ENCODE measurements around the gene ADAM10. TPM values are rescaled to one million over a fixed set of nuclear protein-coding genes. Genes with fewer than 3 reads are reported as not detected.

ADAM10 gene
- total RNA-seq, 1 donor from 2014 or later, result 147 TPM

DNA sequence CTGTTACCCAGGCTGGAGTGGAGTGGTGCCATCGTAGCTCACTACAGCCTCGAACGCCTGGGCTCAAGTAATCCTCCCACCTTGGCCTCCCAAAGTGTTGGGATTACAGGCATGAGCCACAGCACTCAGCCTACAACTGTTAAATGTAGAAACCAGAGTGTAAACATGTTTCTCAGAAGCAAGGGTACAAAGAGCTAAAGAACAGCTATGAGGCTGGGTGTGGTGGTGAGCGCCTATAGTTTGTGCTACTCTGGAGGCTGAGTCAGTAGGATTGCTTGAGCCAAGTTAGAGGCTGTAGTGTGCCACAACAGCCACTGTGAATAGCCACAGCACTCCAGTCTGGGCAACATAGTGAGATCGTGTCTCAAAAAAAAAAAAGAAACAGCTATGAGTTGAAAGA is 16.8 kb upstream of the ADAM10 start:
- Mint-ChIP-seq H3K36me3 (ENCODE audit: low read depth) (no peaks in the 10 kb centered on the region), H3K9me3 (ENCODE audit: low read depth) (peaks cover 19% of the 10 kb centered on the region), H3K27ac (ENCODE audit: unreplicated experiment) (no peak overlapping the region)

DNA sequence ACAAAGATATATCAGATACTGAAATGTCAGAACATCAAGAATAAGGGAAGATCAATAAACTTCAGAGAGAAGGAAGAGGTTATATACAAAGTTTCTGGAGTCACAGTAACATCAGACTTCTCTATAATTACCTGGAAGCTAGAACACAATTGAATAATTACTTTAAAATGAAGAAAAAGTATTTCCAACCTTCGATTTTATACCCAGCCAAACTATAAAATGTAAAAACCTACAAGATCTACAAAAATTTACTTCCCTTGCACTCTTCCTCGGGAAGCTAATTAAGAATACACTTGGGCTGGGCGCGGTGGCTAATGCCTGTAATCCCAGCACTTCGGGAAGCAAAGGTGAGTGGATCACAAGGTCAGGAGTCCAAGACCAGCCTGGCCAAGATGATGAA is 15.0 kb upstream of the ADAM10 start:
- H3K27ac Mint-ChIP-seq (ENCODE audit: unreplicated experiment), result no peak overlapping the region
- no peaks in the 10 kb centered on the region for H3K4me1 Mint-ChIP-seq (ENCODE audit: low read depth)
- TF ChIP-seq, protein P1, sequence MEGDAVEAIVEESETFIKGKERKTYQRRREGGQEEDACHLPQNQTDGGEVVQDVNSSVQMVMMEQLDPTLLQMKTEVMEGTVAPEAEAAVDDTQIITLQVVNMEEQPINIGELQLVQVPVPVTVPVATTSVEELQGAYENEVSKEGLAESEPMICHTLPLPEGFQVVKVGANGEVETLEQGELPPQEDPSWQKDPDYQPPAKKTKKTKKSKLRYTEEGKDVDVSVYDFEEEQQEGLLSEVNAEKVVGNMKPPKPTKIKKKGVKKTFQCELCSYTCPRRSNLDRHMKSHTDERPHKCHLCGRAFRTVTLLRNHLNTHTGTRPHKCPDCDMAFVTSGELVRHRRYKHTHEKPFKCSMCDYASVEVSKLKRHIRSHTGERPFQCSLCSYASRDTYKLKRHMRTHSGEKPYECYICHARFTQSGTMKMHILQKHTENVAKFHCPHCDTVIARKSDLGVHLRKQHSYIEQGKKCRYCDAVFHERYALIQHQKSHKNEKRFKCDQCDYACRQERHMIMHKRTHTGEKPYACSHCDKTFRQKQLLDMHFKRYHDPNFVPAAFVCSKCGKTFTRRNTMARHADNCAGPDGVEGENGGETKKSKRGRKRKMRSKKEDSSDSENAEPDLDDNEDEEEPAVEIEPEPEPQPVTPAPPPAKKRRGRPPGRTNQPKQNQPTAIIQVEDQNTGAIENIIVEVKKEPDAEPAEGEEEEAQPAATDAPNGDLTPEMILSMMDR (IDR thresholded peaks at IDR 0.05), result no peak
- H3K27me3 Mint-ChIP-seq (ENCODE audit: low read depth), result no peaks in the 10 kb centered on the region
- DNase-seq (ENCODE audit: low spot score), result no peak
- H3K4me3 Mint-ChIP-seq (ENCODE audit: unreplicated experiment), result no peak overlapping the region
- H3K9me3 Mint-ChIP-seq (ENCODE audit: low read depth), result peaks cover 19% of the 10 kb centered on the region
- H3K36me3 Mint-ChIP-seq (ENCODE audit: low read depth), result no peaks in the 10 kb centered on the region

More for the DNA sequence above, 16.8 kb upstream of the ADAM10 start:
- H3K27me3 Mint-ChIP-seq (ENCODE audit: low read depth), result no peaks in the 10 kb centered on the region
- no peak for DNase-seq (ENCODE audit: low spot score)
- H3K4me1 Mint-ChIP-seq (ENCODE audit: low read depth), result peaks cover 9% of the 10 kb centered on the region
- TF ChIP-seq, protein P1 (IDR thresholded peaks at IDR 0.05), result no peak
- H3K4me3 Mint-ChIP-seq (ENCODE audit: unreplicated experiment), result no peak overlapping the region

DNA sequence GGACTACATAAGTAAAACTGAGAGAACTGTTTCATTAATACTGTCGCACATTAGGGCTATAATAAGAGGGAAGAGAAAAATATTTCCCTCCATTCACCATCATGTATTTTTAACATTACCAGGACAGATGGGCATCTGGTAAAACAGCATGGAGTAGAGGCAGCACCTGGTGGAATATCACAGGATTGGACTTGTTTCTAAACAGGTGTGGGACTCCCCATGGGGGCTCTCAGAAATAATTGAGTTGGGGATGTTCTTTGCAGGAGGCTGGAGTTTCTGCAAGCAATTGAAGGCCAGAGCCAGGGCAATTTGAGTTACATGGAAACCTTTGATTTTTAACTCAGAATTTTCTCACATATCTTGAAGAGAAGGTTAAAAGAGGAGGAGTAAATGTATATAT is 13.2 kb upstream of the ADAM10 start:
- no peak overlapping the region for H3K27ac Mint-ChIP-seq (ENCODE audit: unreplicated experiment)
- H3K9me3 Mint-ChIP-seq (ENCODE audit: low read depth), result peaks cover 19% of the 10 kb centered on the region
- TF ChIP-seq, protein P1 (IDR thresholded peaks at IDR 0.05), result no peak
- no peaks in the 10 kb centered on the region for H3K27me3 Mint-ChIP-seq (ENCODE audit: low read depth)
- H3K4me3 Mint-ChIP-seq (ENCODE audit: unreplicated experiment), result no peak overlapping the region
- no peak for DNase-seq (ENCODE audit: low spot score)
- no peaks in the 10 kb centered on the region for H3K36me3 Mint-ChIP-seq (ENCODE audit: low read depth)
- no peaks in the 10 kb centered on the region for H3K4me1 Mint-ChIP-seq (ENCODE audit: low read depth)

DNA sequence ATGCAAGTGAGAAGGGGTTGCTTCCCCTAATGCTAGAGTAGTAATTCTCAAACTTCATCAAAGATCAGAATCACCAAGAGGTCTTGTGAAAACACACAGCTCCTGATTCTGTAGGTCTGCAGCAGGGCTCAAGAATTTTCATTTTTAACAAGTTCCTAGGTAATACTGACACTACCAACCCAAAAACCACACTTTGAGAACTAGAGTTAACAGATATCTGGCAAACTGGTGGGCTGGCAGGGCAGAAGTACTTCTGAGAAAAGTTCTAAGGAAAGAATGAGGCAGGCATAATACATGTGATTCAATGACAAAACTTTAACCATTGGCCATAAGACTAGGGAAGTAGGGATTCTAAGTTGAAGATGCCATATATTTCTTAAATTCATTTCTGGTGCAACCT is 12.8 kb upstream of the ADAM10 start:
- Mint-ChIP-seq H3K4me1 (ENCODE audit: low read depth) (no peaks in the 10 kb centered on the region), H3K9me3 (ENCODE audit: low read depth) (peaks cover 19% of the 10 kb centered on the region)

DNA sequence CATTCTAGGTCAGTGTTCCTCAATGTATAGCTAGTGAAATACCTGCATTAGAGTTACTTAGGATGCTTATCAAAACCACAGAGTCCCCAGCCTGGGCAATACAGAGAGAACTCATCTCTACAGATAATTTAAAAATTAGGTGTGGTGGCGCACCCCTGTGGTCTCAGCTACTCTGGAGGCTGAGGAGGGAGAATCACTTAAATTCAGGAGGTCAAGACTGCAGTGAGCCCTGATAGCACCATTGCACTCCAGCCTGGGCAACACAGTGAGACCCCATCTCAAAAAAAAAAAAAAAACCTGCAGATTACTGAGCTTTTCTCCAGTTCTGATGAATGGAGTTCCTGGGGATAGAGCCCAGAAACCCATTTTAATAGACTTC is 11.5 kb upstream of the ADAM10 start:
- DNase-seq (ENCODE audit: low spot score), result no peak
- Mint-ChIP-seq H3K4me1 (ENCODE audit: low read depth) (no peaks in the 10 kb centered on the region), H3K36me3 (ENCODE audit: low read depth) (no peaks in the 10 kb centered on the region), H3K27ac (ENCODE audit: unreplicated experiment) (no peak overlapping the region), H3K9me3 (ENCODE audit: low read depth) (peaks cover 19% of the 10 kb centered on the region), H3K27me3 (ENCODE audit: low read depth) (no peaks in the 10 kb centered on the region), H3K4me3 (ENCODE audit: unreplicated experiment) (no peak overlapping the region)
- TF ChIP-seq, protein P1 (IDR thresholded peaks at IDR 0.05), result peak; percentile 16

More for the DNA sequence above, 12.8 kb upstream of the ADAM10 start:
- Mint-ChIP-seq H3K27ac (ENCODE audit: unreplicated experiment) (no peak overlapping the region), H3K27me3 (ENCODE audit: low read depth) (no peaks in the 10 kb centered on the region), H3K36me3 (ENCODE audit: low read depth) (no peaks in the 10 kb centered on the region), H3K4me3 (ENCODE audit: unreplicated experiment) (no peak overlapping the region)
- TF ChIP-seq, protein P1 (IDR thresholded peaks at IDR 0.05), result no peak
- no peak for DNase-seq (ENCODE audit: low spot score)
